DMS 273 (cell line): ENCODE data around the gene ARL6IP4.

ENCODE experiments used
- DNase-seq: peaks from one replicate; lab custom pipeline; 2025; ENCODE audit not compliant: unreplicated experiment; lab: John Stamatoyannopoulos, UW

The ARL6IP4 gene

DNA sequence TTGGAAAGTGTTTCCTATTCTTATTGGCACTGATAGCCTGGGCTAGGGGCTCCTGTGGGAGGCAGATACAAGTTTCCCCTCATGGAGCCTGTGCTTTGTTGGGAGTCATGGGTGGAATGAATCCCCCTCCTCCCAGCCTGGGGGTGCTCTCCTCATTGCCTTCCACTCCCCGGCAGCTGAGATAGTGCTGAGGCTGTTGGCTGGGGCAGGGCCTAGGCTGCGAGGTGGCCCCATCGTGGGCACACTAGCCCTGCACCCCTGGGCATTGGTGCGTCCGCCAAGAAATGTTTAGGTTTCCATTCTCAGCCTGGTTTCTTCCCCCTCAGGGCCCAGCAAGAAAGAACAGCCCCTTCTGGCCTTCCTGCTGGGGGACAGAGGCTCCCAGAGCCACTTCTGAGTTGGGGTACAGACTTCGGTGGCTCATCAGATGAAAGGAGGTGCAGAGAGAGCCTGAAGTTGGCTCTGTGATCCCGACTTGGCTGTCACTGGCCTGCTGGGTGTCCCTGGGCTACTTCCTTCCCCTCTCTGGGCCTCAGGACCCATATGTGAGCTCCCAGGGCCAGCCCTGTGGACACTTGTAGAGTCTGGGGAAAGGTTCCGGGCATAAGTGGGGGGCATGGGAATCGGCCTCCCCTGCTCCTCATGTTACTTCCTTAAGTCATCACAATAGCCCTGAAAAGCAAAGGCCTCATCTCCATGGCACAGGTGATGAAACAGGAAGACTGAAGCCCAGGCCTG, 2.7 kb upstream of the ARL6IP4 start:
- no peak for DNase-seq

DNA sequence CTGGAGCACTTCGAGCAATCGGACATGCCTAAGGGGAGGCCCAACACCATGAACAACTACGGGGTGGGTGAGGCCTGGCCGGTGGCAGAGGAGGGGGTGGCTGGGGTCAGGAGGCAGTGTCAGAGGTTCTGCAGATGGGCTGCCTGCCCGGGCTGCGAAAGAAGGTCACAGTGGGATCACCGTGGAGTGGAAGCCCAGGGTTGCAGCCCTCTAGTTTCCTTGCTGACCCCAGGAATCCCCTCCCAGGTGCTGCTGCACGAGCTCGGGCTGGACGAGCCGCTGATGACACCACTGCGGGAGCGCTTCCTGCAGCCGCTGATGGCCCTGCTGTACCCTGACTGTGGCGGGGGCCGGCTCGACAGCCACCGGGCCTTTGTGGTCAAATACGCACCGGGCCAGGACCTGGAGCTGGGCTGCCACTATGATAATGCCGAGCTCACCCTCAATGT, 1.9 kb upstream of the ARL6IP4 start:
- no peak for DNase-seq

DNA sequence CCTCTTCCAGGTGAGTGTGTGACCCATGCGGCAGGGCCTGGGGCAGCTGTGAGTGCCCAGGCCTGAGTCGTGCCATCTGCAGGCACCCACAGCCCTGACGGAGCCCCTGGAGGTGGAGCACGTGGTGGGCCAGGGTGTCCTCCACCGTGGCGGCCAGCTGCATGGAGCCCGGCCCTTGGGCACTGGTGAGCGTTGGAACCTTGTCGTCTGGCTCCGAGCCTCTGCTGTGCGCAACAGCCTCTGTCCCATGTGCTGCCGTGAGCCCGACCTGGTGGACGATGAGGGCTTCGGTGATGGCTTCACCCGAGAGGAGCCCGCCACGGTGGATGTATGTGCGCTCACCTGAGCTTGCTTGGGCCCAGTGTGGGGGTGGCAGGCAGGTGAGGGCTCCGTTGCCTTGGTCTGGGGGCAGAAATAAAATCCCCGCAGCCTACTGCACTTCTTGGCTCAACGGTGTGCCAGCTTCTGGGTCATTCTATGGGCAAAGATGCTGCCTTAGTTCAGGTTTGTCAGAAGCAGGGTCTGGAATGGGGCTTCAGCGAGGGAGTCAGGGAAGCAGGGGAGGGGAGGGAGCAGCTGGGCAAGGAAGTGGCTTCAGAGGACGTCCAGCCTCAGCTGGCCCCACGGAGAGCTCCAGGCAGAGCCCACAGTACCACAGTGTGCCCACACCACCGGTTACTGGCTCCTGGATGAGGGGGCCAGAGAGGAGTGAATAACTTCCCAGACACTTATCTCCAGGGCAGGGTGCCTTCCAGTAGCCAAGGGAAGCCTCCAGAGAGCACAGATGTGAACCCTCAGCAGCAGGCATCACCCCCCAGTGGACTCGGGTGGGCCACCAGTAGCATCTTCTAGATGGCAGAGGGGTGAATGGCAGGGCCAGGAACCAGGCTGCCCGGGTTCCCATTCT, 1.2 kb upstream of the ARL6IP4 start:
- no peak for DNase-seq

DNA sequence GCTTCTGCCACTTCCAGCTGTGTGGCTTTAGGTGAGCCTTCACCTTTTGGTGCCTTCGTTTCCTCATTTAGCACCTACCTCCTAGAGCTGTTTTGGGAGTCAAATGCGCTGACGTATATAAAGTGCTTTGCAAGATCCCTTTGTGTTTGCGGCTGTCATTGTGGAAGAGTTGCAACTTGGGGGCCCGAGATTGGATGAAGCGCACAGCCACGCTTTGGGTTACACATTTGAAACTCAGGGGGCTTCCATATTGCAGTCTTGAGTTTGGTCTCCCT, 636 bp upstream of the ARL6IP4 start:
- DNase-seq, result no peak

DNA sequence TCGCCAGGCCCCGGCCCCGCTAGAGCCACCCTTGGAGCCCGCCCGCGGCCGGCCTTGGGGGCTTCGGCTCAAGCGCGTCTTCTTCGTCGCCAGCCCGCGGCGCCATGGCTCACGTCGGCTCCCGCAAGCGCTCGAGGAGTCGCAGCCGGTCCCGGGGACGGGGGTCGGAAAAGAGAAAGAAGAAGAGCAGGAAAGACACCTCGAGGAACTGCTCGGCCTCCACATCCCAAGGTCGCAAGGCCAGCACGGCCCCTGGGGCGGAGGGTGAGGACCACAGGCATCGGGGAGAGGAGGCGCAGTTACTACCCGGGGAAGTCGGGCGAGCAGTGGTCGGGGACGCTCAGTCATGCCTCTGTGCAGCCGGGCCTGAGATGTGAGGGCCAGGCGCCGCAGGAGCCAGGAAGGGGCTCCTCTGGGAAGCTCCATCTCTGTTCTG, 573 bp downstream of the ARL6IP4 start:
- DNase-seq, result peak; percentile 69

DNA sequence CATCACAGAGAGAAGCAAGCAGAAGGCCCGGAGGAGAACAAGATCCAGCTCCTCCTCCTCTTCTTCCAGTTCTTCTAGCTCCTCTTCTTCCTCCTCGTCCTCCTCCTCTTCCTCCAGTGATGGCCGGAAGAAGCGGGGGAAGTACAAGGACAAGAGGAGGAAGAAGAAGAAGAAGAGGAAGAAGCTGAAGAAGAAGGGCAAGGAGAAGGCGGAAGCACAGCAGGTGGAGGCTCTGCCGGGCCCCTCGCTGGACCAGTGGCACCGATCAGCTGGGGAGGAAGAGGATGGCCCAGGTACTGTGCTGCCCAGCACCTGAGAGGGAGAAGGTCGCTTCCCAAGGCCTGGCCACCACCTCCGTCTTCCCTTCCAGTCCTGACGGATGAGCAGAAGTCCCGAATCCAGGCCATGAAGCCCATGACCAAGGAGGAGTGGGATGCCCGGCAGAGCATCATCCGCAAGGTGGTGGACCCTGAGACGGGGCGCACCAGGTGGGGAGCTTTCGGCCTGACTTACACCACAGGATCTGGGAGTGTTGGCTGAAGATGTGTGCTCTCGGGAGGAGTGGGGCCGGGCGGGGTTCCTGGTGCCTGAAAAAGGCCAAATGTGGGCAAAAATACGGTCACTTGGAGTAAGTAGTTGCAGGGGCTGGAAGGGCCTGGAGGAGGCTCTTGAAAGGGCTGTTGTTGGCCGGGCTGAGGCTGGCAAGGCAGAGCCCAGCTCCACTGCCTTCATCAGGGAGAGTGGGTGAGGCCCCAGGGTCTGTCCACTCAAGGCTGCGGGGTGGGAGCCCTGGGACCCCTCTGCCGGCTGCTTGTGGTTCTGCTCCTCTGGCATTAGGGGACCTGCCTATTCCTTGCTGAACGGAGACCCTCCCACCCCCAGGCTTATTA, 1.4 kb downstream of the ARL6IP4 start:
- DNase-seq, result no peak

DNA sequence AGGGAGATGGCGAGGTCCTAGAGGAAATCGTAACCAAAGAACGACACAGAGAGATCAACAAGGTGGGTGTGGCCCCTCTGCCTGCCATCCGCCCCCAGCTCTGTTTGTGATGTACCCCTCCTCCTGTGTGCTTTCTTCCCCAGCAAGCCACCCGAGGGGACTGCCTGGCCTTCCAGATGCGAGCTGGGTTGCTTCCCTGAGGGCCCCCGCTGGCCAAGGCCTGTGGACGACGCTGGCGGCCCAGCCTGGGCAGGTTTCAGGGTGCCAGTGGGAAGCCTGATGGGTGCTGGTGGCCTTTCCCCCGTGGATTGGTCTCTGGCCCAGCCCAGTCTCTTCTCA, 2.0 kb downstream of the ARL6IP4 start:
- no peak for DNase-seq

DNA sequence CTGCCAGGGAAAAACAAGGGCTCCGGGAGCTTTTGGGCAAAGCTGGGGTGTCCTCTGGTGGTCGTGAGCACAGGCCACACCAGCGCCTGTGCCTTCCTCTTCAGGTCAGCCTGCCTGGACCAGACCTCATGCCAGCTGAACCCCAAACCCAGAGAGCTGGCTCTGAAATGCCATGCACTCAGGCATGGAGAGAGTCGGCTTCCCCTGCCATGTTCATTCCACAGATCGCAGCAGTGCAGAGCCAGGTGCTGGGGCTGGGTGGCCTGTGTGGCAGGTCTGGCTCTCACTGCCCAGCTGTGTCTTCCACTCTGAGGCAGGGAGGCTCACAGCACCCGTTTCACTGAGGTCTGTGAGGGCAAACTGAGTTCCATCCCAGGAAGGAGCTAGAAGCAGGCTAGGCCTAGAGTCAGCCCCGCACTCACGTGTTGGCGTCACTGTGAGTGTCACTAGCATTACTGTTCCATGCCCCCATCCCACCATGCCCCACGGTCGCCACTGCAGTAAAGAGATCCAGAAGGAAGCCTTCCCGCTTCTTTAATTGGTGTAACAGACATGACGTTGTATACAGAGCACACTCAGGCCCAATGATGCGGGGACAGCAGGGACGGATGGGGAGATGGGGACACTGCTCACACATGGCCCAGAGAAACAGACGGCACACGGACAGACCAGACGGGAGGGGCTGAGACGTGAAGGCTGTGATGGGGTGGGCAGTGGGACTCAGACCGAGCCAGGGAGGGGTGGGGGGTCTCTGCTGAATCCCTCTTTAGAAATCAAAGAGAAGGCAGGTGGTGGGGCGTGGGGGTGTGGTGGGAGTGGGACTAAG, 2.7 kb downstream of the ARL6IP4 start:
- no peak for DNase-seq

DNA sequence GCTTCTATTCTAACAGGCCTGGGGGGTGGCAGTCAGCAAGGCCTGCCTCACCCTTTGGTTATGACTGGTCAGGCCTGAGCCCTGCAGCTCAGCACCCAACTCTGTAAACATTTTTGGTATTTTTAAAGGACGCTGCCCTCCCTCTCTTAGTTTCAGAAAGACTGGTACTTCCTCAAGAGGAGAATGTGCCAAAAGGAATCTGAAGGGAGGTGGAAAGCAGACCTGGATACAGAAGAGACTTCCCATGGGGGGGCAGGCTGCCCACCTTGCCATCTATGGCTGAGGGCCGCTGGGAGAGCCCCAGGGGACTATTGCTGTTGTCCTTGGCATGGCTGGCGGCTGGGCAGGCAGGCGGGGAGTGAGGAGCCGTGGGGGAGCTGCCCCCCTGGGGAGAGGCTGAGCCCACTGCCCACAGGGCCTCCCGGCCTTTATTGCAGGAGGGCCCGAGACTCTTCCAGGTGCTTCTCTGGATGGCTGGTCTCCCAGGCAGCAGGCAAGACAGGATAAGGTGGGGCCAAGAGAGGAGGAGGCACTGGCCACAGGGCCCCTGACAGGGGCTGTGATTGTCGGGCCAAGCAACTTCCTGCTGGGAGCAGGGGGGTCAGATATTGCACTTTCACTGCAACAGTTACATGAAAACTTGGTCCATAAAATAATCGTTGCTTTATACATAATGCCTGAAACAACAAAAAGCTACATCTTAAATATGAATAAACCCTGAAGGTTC, 3.5 kb downstream of the ARL6IP4 start:
- no peak for DNase-seq

DNA sequence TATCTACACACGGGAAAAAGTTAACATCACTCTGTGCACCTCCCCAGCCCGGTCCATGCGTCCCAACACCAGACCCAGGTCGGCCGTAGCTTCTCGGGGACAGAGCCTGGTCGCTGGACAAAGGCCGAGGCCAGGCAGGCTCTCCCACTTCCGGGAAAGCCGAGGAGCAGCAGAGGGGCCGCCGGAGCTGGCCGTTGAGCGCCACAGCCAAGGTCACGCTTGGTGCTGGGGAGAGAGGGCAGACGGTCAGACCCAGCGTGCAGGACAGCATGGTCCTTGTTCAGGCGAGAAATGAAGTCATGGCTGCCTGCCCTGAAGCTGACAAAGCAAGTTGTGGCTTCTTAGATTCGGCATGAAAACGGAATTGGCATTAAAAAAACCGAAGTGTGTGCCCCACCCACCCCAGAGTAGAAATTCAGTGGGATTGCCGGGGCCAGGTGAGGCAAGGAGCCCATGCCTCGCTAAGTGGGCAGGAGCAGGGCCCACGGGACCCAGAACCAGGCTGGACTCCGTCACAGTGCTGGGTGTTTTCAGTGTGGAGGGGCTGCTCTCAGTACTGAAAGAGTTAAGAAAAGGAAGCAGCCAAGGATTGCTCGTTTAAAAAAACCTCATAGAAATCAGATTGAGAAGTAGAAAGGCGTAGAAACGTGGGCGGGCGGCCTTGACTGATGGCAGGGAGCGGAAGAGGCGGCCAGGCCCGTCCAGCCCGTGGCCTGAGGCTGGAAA, 4.3 kb downstream of the ARL6IP4 start:
- no peak for DNase-seq

DNA sequence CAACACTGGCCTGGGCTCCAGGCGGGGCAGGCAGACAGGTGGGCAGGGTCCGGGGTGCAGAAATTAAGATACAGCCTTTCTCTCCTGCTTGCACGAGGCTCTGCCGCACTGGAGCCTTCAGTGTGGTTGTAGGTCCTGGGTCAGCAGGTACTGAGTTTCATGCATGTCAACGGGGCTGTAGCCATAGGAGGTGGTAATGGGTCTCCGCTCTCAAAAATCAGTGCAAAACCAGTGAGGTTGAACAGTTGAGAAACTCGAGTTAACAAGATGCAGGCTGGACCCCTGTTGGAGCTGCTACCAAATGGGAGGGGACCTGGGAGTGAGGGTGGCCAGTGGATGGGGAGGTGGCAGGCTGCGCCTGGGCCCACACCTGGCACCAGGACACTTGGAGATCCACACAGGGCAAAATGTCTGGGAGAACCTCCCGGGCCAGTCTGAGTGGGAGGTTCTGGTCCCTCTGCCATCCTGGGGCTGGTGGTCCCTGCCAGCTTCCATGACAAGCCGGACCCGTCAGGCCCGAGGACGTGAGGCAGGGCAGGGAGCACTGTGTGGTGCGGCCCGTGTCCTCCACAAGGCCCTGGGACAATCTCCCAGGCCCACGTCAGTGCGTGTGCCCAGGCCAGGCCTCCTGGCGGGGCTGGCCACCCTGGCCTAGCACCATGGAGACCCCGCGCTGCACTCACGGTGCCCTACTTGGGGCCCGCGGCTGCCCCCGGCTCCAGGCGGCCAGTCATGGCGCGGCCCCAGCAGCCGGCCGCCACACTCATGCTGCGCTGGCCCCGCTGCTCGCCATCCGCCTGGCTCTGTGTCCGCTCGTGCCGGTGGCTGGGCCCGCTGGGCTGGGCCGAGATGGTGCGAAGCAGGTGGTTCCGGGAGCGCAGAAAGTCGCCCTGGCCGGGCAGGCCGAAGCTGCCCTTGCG, 5.1 kb downstream of the ARL6IP4 start:
- no peak for DNase-seq

DNA sequence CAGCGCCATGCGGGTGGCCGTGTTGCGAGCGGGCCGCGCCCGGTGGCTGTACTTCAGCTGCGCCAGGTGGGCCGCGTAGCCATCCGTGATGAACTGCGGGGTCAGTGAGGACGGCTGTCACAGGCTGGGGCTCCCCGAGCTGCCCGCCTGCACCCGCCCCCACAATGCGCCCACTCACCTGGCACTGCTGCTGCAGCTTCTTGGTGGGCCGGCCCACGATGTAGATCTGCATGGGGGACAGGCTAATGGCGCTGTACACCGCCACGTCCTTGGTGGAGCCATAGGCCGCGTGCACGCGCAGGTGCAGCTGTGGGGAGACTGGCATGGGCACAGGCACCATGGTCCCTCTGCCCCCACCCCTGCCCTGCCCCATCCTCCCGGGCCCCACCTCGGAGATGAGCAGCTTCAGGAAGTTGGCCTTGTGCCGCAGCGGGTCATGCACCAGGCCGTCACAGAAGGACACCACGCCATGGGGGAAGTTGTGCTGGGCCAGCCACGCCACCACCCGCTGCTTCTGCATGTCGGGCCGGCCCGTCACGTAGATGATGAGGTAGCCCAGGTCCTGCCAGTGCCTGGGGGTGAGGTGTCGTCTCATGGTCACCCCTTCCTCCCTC, 5.9 kb downstream of the ARL6IP4 start:
- no peak for DNase-seq

DNA sequence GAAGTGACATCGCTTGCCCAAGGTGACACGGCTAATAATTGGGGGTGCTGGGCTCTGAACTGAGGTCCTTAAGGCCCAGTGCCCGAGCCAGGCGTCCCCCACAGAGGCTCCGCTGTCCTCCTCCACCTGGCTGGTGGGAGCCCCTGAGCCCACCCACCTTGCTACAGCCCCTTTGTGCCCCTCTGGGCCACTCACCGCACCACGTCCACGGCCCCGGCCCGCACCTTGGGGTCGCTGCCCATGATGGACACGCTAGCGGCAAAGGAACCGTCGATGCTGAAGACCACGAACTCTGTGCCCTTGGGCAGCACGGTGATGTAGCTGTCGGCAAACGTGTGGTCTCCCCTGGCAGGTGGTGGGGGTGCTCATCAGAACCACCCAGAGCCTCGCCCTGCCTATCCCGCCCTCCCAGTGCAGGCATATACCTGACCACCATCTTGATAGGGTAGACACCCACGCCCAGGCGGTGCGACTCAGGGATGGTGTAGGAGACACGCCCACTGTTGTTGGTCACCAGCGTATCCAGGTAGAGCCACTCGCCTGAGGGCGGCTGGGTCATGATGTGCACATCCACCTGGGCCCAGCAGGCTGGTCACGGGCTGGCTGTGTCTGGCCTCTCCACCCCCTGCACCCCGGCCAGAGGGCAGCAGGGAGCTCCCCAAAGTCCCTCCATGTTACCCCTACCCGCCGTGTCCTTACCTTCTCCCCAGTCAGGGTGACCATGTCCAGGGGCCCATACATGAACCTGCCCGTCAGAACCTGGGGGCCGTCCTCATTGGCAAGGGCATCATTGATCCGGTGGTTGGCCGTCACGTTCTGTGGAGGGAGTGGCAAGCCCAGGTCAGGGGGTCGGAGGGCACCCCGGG, 6.8 kb downstream of the ARL6IP4 start:
- no peak for DNase-seq

DNA sequence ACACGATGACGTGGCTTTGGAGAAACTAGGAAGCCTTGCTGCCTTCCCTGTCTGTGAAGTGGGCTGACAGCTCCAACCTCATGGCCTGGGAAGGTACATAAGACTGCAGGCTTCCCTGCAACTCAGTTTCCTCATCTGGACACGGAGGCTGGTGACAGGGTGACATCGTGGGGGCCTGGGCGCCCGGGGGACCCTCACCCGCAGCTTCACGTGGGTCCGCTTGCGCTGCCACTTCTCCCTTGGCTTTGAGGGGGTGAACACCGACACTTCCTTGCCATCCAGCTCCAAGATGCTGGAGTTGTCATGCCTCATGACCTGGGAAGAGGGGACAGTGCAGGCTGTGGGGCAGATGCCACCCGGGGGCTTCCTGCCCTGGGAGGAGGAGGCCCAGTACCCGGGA, 7.6 kb downstream of the ARL6IP4 start:
- DNase-seq, result no peak

DNA sequence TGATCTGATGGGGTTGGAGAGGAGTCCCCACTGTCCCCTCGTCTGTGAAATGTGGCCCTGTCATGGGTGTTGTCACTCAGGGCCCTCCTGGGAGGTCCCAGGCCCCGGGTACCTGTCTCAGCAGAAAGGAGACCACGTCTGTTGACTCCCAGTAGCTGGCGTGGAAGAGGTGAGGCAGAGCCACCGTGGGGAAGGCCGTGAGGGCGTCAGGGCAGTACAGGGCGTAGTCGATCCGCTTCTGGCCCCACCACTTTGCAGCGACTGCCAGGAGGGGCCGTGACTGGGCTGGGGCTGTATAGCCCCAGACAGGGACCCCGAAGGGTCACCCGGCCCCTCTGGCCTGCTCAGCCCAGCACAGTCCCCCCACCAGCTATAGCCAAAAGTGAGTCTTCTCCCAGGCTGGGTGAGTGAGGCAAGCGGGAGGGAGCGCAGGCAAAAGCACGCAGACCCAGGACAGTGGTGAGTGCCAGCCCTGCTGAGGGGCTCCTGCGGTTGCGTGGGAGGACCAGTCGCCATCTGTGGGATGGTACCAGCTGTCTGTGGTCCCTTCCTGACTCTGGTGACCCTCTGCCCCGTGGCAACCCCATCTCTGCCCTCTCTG, 8.2 kb downstream of the ARL6IP4 start:
- DNase-seq, result no peak

DNA sequence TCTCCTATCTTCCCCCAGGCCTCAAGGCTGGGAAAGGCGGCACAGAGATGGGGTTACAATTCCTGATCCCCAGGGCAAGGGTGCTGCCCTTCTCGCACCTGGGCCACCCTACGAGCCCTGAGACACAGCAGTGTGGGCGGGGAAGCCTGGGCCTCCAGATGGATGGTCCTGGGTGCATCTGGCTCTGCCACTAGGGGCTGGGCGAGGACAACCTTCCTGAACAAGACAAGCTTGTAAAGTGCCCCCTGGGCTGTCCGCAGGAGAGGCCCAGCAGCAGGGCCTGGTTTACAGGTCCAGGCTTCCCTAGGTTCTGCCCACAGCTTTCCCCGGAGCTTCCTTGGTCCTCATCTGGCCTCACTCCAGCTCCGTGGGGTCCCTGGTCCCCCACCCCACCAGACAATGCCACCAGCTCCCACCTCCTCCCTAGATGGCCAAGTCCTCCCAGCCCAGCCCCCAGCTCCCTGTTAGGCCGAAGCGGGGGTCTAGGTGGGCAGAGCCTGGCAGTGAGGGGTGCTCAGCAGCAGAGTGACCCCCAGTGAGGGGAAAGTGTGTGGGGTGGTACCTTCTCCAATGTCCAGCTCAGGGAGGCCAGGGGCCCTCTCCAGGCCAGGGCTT, 8.9 kb downstream of the ARL6IP4 start:
- peak; percentile 46 for DNase-seq
